Measurements from ENCODE around the gene HENMT1.

DNA sequence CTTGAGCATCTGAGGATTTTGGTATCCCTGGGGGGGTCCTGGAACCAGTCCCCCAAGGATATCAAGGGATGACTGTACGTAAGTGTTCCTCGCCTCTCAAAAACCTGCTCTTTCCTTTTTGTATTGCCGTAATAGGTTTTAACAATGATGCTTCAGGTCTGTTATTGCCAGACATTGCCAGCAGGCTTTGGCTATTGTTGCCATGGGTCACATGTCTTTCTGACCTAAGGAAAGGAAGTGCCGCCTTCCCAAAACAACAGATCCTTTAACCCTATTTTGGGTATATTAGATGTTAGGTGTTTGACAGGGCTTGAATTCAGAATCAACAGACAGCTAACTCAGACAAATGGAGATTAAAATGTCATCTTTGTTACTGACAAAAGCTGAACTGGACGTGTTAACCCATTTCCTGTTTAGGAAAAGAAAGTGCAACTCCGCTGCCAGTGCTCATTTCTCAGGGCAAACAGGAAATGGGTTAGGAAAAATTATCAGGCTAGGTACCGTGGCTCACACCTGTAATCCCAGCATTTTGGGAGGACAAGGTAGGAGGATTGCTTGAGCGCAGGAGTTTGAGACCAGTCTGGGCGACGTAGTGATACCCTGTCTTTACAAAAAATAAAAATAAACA, 18.8 kb upstream of the HENMT1 start:
- TF ChIP-seq POLR2A (IDR thresholded peaks at IDR 0.05), result no peak
- TF ChIP-seq, protein P1, sequence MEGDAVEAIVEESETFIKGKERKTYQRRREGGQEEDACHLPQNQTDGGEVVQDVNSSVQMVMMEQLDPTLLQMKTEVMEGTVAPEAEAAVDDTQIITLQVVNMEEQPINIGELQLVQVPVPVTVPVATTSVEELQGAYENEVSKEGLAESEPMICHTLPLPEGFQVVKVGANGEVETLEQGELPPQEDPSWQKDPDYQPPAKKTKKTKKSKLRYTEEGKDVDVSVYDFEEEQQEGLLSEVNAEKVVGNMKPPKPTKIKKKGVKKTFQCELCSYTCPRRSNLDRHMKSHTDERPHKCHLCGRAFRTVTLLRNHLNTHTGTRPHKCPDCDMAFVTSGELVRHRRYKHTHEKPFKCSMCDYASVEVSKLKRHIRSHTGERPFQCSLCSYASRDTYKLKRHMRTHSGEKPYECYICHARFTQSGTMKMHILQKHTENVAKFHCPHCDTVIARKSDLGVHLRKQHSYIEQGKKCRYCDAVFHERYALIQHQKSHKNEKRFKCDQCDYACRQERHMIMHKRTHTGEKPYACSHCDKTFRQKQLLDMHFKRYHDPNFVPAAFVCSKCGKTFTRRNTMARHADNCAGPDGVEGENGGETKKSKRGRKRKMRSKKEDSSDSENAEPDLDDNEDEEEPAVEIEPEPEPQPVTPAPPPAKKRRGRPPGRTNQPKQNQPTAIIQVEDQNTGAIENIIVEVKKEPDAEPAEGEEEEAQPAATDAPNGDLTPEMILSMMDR (IDR thresholded peaks at IDR 0.05 in 4 of 5, conservative IDR thresholded peaks at IDR 0.05 in 1 of 5), result no peak

Measured in gastrocnemius medialis (tissue), 4 donors.